H1 (cell line): Measurements from ENCODE around the gene HEBP1. TPM values are rescaled to one million over a fixed set of nuclear protein-coding genes. Genes with fewer than 3 reads are reported as not detected.

Source experiments
- CTCF ChIA-PET: fragments of 300-600 bp; sonication (Branson Sonifier 250); formaldehyde crosslinking; loops from one replicate; lab custom pipeline; 2021; ENCODE audit not compliant: partially characterized antibody; lab: Charles Lee
- POLR2A ChIA-PET: fragments of 300-600 bp; sonication (Branson Sonifier 250); formaldehyde crosslinking; loops from one replicate; lab custom pipeline; 2021; ENCODE audit warnings: inconsistent platforms; ENCODE audit not compliant: partially characterized antibody; lab: Charles Lee
- DNase-seq, 2 experiments: peaks; one replicate each; pipeline versions ENCODE4 v3.0.0 to v3.0.0-alpha.2; 2010 to 2022; ENCODE audit warnings: low spot score in 2 of 2, low read depth in 1 of 2, mixed read lengths in 1 of 2
- FAIRE-seq: peaks from 2 replicates; lab custom pipeline; 2011; peaks lifted over from hg19 to GRCh38; lab: Jason Lieb, UNC
- H2AFZ ChIP-seq: 2 replicates; pipeline ENCODE4 v1.8.1; 2012; ENCODE audit warnings: low read length, inconsistent platforms
- H2AK5ac ChIP-seq: 2 replicates; pipeline ENCODE4 v1.6.1; 2013; ENCODE audit warnings: low read depth, low read length
- H2BK120ac ChIP-seq: replicated peaks from 2 replicates; pipeline ENCODE3; 2013; ENCODE audit warnings: low read depth, low read length, inconsistent platforms
- H2BK12ac ChIP-seq: 2 replicates; pipeline ENCODE4 v1.6.1; 2013; ENCODE audit warnings: low read depth, low read length
- H2BK15ac ChIP-seq: 2 replicates; pipeline ENCODE4 v1.6.1; 2013; ENCODE audit warnings: low read length
- H2BK20ac ChIP-seq: 2 replicates; pipeline ENCODE4 v1.6.1; 2013; ENCODE audit warnings: low read length
- H2BK5ac ChIP-seq: 2 replicates; pipeline ENCODE4 v1.6.1; 2013; ENCODE audit warnings: low read depth, low read length
- H3K14ac ChIP-seq: 2 replicates; pipeline ENCODE4 v1.6.1; 2013; ENCODE audit warnings: inconsistent platforms; ENCODE audit not compliant: insufficient read length
- H3K18ac ChIP-seq: 2 replicates; pipeline ENCODE4 v1.6.1; 2013; ENCODE audit warnings: low read length; ENCODE audit errors: extremely low read depth
- H3K23ac ChIP-seq: 2 replicates; pipeline ENCODE4 v1.6.1; 2013; ENCODE audit warnings: inconsistent platforms; ENCODE audit not compliant: insufficient read length
- H3K23me2 ChIP-seq: 2 replicates; pipeline ENCODE4 v1.6.1; 2013; ENCODE audit warnings: low read depth, low read length
- H3K27ac ChIP-seq: 2 replicates; pipeline ENCODE4 v1.6.1; 2011; ENCODE audit warnings: low read depth, low read length, inconsistent platforms
- H3K27me3 ChIP-seq, 4 experiments: replicated peaks in 1 of 4; 1 replicate in 1 of 4; 2 replicates in 3 of 4; pipeline versions ENCODE4 v1.6.1 to v1.8.1; 2011 to 2013; ENCODE audit warnings: low read length in 3 of 4, mild to moderate bottlenecking in 3 of 4, inconsistent platforms in 2 of 4, mixed read lengths in 2 of 4, moderate library complexity in 1 of 4; ENCODE audit not compliant: control insufficient read depth in 3 of 4, insufficient read depth in 3 of 4; ENCODE audit errors: extremely low read depth in 1 of 4
- H3K36me3 ChIP-seq, 4 experiments: 2 replicates each; pipeline versions ENCODE4 v1.6.1 to v1.8.1; 2011 to 2013; ENCODE audit warnings: mild to moderate bottlenecking in 4 of 4, low read length in 3 of 4, moderate library complexity in 2 of 4, control low read depth in 1 of 4, inconsistent platforms in 1 of 4; ENCODE audit not compliant: insufficient read depth in 4 of 4, control insufficient read depth in 2 of 4
- H3K4ac ChIP-seq: replicated peaks from 2 replicates; pipeline ENCODE3; 2013; ENCODE audit warnings: low read length, low read depth, mixed read lengths, inconsistent platforms; ENCODE audit not compliant: insufficient read length
- H3K4me1 ChIP-seq, 4 experiments: replicated peaks in 1 of 4; 1 replicate in 1 of 4; 2 replicates in 3 of 4; pipeline versions ENCODE4 v1.6.1 to v1.8.1; 2011 to 2013; ENCODE audit warnings: low read length in 3 of 4, inconsistent platforms in 2 of 4, mixed read lengths in 1 of 4; ENCODE audit not compliant: insufficient read depth in 4 of 4, control insufficient read depth in 3 of 4
- H3K4me2 ChIP-seq, 2 experiments: 2 replicates each; pipeline versions ENCODE4 v1.6.1 to v1.8.1; 2011 to 2013; ENCODE audit warnings: low read depth in 2 of 2, low read length in 2 of 2, control low read depth in 1 of 2, inconsistent platforms in 1 of 2, mild to moderate bottlenecking in 1 of 2; ENCODE audit not compliant: insufficient read depth in 1 of 2
- H3K4me3 ChIP-seq, 4 experiments: fragments of 200-600, 300-600 bp in 1 of 4; sonication (generic), shearing (Covaris generic), sonication (Bioruptor Twin) in 1 of 4; 2 replicates each; pipeline versions ENCODE4 v1.5.1 to v1.8.1; 2011 to 2016; ENCODE audit warnings: low read length in 4 of 4, low read depth in 3 of 4, control low read depth in 2 of 4, inconsistent platforms in 2 of 4, mild to moderate bottlenecking in 2 of 4, mixed read lengths in 1 of 4, moderate library complexity in 1 of 4; ENCODE audit not compliant: insufficient read depth in 2 of 4; ENCODE audit errors: extremely low read depth in 1 of 4
- H3K56ac ChIP-seq: replicated peaks from 2 replicates; pipeline ENCODE3; 2013; ENCODE audit warnings: low read depth, mild to moderate bottlenecking, mixed read lengths, low read length, inconsistent platforms; ENCODE audit not compliant: insufficient read length
- H3K79me1 ChIP-seq: 2 replicates; pipeline ENCODE4 v1.6.1; 2013; ENCODE audit warnings: low read depth, low read length, control low read depth
- H3K79me2 ChIP-seq, 2 experiments: 2 replicates each; pipeline versions ENCODE4 v1.6.1 to v1.8.1; 2012 to 2013; ENCODE audit warnings: low read length in 2 of 2, mild to moderate bottlenecking in 2 of 2, inconsistent platforms in 1 of 2; ENCODE audit not compliant: insufficient read depth in 2 of 2, control insufficient read depth in 1 of 2
- H3K9ac ChIP-seq, 4 experiments: replicated peaks in 1 of 4; 1 replicate in 1 of 4; 2 replicates in 3 of 4; pipeline versions ENCODE4 v1.6.1 to v1.8.1; 2011 to 2013; ENCODE audit warnings: low read depth in 3 of 4, low read length in 3 of 4, control low read depth in 2 of 4, mild to moderate bottlenecking in 2 of 4, moderate library complexity in 2 of 4, inconsistent platforms in 1 of 4; ENCODE audit errors: extremely low read depth in 1 of 4
- H3K9me3 ChIP-seq, 2 experiments: 2 replicates each; pipeline versions ENCODE4 v1.6.1 to v1.8.1; 2012 to 2013; ENCODE audit warnings: mild to moderate bottlenecking in 2 of 2, moderate library complexity in 2 of 2, control low read depth in 1 of 2, inconsistent platforms in 1 of 2, low read depth in 1 of 2, low read length in 1 of 2, mixed read lengths in 1 of 2; ENCODE audit not compliant: insufficient read depth in 2 of 2
- H4K20me1 ChIP-seq, 2 experiments: replicated peaks in 1 of 2; 2 replicates each; pipeline versions ENCODE3 to v1.8.1; 2011 to 2013; ENCODE audit warnings: inconsistent platforms in 2 of 2, low read length in 2 of 2, mild to moderate bottlenecking in 1 of 2; ENCODE audit not compliant: insufficient read depth in 2 of 2, control insufficient read depth in 1 of 2
- H4K5ac ChIP-seq: 2 replicates; pipeline ENCODE4 v1.6.1; 2013; ENCODE audit warnings: low read length, low read depth, mixed read lengths, inconsistent platforms; ENCODE audit not compliant: insufficient read length
- H4K8ac ChIP-seq: 2 replicates; pipeline ENCODE4 v1.8.0; 2013; ENCODE audit warnings: mild to moderate bottlenecking, moderate library complexity, low read length, inconsistent platforms; ENCODE audit not compliant: insufficient read depth; ENCODE audit errors: extremely low read depth
- H4K91ac ChIP-seq: replicated peaks from 2 replicates; pipeline ENCODE3; 2013; ENCODE audit warnings: low read length, mixed read lengths, inconsistent platforms; ENCODE audit not compliant: insufficient read length
- BACH1 ChIP-seq: IDR thresholded peaks from 2 replicates; pipeline ENCODE4 v1.6.1; 2012; ENCODE audit warnings: low read length, improper control_type of control experiment
- TAF1 ChIP-seq: IDR thresholded peaks from 2 replicates; pipeline ENCODE4 v1.6.1; 2011; ENCODE audit warnings: mild to moderate bottlenecking, low read depth, low read length
- WGBS, 2 experiments: shearing (Covaris generic) in 1 of 2; methylation state at CpG; one replicate each; pipeline versions ENCODE4 v1.1.6 to v1.1.7; 2013 to 2015; ENCODE audit warnings: low lambda C conversion rate in 2 of 2, mixed read lengths in 2 of 2, inconsistent platforms in 1 of 2, low coverage in 1 of 2, missing lambda C conversion rate in 1 of 2; ENCODE audit not compliant: insufficient replicate concordance in 2 of 2, insufficient coverage in 1 of 2, insufficient read length in 1 of 2; ENCODE audit errors: extremely low coverage in 1 of 2, missing lambda C conversion rate in 1 of 2; 5-methylcytosine and 5-hydroxymethylcytosine counted together
- polyA plus RNA-seq, 7 experiments: library from polyadenylated mRNA; depleted of rRNA in 3 of 7; stranded (reverse) in 5 of 7; unstranded in 2 of 7; fragments of >200 nt in 5 of 7; fragments of 200-250 nt in 2 of 7; gene quantifications; 1 replicate in 5 of 7; 2 replicates in 1 of 7; 4 replicates in 1 of 7; pipeline versions ENCODE4 v1.2.1 to v1.2.3, GENCODE V29; 2011 to 2013; ENCODE audit warnings: missing spikeins in 2 of 7, mixed read lengths in 2 of 7
- total RNA-seq: library from RNA; stranded (reverse); fragmentation: NEBNext Ultra II Directional; extraction: Animal tissue kit (Norgen Biotek cat#: 25700); gene quantifications from 2 replicates; pipeline ENCODE4 v1.2.1, GENCODE V29; 2021

Gene HEBP1
- total and polyA plus RNA-seq, 2 of the 8 experiments (the other 6 are each of a cell fraction or from before 2014, with no cell fraction given) = 30.8 to 56.1 TPM

DNA sequence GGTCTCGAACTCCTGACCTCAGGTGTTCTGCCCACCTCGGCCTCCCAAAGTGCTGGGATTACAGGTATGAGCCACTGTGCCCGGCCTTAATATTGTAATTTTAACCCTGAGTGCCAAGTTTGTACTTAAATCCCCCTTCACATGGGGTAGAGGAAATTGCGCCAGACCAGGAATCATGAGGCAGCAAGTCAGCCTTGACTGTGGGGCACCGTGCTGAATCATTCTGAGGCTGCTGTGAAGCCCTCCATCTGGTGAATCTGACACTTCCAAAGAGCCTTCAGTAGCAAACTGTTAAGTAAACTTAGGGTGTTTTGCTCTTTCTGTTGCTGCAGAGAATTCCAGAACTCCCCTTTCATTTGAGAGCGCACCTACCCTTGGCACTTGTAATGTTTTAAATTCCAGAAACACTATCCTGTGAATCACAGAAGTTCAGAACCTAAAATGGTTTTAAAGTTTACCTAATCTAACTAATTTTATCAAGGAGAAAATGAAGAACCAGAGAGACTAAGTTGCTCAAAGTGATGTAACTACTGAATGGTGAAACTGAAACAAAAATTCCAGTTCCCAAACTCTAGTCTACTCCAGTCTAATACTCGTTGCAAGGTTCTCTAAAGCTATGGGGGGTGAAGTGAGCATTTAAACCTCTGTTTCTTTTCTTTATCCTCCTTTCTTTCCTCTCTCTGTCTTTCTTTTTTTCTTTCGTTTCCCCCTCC lies 7.5 kb downstream of the HEBP1 start:
- Histone ChIP-seq H3K79me2 (peaks cover 0 to 24% of the 10 kb centered on the region in 2 experiments; a peak in 2 of 4 replicates), H2AFZ (no peak overlapping the region), H2AK5ac (no peak overlapping the region), H3K36me3 (peaks cover 4 to 9% (median 7%) of the 10 kb centered on the region in 4 experiments; a peak in 4 of 8 replicates), H3K9me3 (no peaks in the 10 kb centered on the region), H3K4ac (no peak overlapping the region), H4K8ac (no peak overlapping the region), H2BK5ac (no peak overlapping the region), H3K18ac (no peak overlapping the region; the same call in 1 of the 2 replicates), H3K4me3 (no peak overlapping the region), H3K27ac (no peak overlapping the region), H4K91ac (no peak overlapping the region), H3K56ac (no peak overlapping the region), H2BK12ac (0 out of 2 replicates have a peak overlapping the region, but pooled peaks have one; percentile 29), H2BK20ac (no peak overlapping the region), H3K4me2 (no peak overlapping the region), H3K9ac (no peak overlapping the region), H3K4me1 (peaks cover 9 to 21% (median 17%) of the 10 kb centered on the region in 4 experiments; a peak in 4 of 7 replicates), H3K23me2 (no peaks in the 10 kb centered on the region), H4K20me1 (peaks cover 2 to 3% of the 10 kb centered on the region in 2 experiments), H2BK15ac (no peak overlapping the region), H3K23ac (no peak overlapping the region), H3K14ac (no peak overlapping the region), H3K79me1 (no peaks in the 10 kb centered on the region; the same call in 1 of the 2 replicates), H3K27me3 (no peaks in the 10 kb centered on the region), H4K5ac (no peak overlapping the region), H2BK120ac (no peak overlapping the region)
- CTCF ChIA-PET = interaction anchor here (1.6 kb wide), 1 partner anchor 76 kb away, joined by 6 read pairs; no protein-coding TSS in a partner anchor
- DNase-seq = no peak
- no peak for TF ChIP-seq TAF1
- TF ChIP-seq BACH1 = peak; percentile 88
- 69% methylated on average over 8 of the region's 8 CpGs; no CpG with 5 or more reads in 1 of the 2 experiments for WGBS, 2 experiments
- FAIRE-seq = no peak
- POLR2A ChIA-PET = no interaction called here
